Stimulated activated naive CD8-positive, alpha-beta T cell treated with anti-CD3 and anti-CD28 coated beads, Interleukin-15, amount 100 ng/mL, for 72 hours (primary cell): ENCODE results near the gene MBNL1.
"Not testable (repeated sequence)": the region's sequence is repeated elsewhere in the genome, so short reads cannot be mapped to it uniquely, and the experiment has no call there.

Source experiments
- ATAC-seq: fragments of 150-1000 bp; cut with Tn5 transposase; 2 replicates; pipeline ENCODE4 v1.10.0; 2021; ENCODE audit warnings: mild to moderate bottlenecking, moderate library complexity
- DNase-seq, 2 donors: peaks; one replicate each; pipeline ENCODE4 v3.0.0; 2021 to 2022
- H3K27ac Mint-ChIP-seq, 2 donors: one replicate each; pipeline ENCODE4 v1.8.0; 2022; ENCODE audit warnings: mild to moderate bottlenecking in 2 of 2, mixed read lengths in 2 of 2, moderate library complexity in 2 of 2
- H3K27me3 Mint-ChIP-seq: one replicate; pipeline ENCODE4 v1.8.0; 2022; ENCODE audit warnings: mixed read lengths
- H3K4me1 Mint-ChIP-seq: one replicate; pipeline ENCODE4 v1.8.0; 2022; ENCODE audit warnings: mild to moderate bottlenecking, mixed read lengths
- H3K4me3 Mint-ChIP-seq, 2 donors: one replicate each; pipeline ENCODE4 v1.8.0; 2022; ENCODE audit warnings: mild to moderate bottlenecking in 2 of 2, mixed read lengths in 2 of 2, moderate library complexity in 1 of 2
- H3K9me3 Mint-ChIP-seq, 2 donors: one replicate each; pipeline ENCODE4 v1.8.0; 2022; ENCODE audit warnings: mixed read lengths in 2 of 2

Gene MBNL1

DNA sequence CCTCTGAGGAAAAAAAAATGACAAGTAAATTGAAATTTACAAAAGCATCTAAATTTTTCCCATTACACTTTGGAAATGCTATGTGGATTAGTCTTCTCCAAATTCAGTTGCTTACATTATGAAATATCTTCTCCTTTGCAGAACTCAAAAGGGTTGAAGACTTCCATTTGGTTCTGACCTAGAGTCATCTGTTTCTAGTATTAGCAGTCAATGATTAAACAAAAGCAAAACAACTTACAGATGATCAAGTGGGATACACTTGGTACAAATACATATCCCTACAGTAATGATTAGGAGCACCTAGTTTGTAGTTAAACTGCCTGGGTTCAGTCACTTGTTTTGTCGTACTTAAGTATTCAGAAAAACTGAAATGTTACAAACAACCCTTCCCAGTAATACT lies 136.2 kb downstream of the MBNL1 start:
- Mint-ChIP-seq H3K4me1 (peaks cover 64% of the 10 kb centered on the region), H3K4me3 (no peak overlapping the region), H3K27me3 (no peaks in the 10 kb centered on the region), H3K27ac (no peak overlapping the region), H3K9me3 (no peaks in the 10 kb centered on the region)
- ATAC-seq (no peak), DNase-seq (no peak)

DNA sequence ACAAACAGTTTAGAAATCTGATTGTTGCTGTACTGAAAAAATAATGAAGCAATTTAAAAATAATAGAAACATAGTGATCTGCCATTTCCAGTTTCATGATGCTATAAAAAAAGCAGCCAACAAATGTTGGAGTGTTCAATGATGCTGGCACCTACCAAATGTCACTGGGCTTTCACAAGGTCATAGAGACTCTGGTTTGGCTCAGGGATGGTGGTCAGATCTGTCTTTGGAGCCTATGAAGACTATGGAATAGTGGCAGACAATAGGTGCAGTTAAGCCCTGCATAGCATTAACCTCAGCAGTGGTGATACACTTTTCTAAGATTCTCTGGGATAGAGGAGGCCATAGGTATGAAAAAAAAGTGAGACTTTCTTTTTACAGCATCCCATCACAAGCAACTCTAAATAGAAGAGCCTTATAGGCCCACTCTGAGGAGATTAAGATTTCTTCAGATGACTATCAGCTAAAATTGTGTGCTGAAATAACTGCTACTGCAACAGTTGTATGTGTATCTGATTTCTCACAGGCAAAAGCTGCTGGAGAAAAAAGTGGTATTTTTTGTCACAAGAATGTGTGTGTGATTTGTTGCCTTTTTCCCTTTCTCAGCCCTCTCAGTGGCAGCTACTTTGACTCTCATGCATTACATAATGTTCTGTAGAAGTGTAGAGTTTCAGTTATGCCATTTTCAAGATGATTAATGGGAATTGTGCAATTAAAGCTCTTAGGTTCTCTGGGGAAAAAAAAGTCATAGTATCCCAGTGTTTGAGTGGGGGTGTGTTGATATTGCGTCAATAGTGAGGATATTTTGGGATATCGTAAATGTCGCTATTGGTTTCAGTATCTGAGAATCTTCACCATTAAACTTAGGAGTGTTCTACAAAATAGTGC lies 137.4 kb downstream of the MBNL1 start:
- H3K9me3 Mint-ChIP-seq, result no peaks in the 10 kb centered on the region

DNA sequence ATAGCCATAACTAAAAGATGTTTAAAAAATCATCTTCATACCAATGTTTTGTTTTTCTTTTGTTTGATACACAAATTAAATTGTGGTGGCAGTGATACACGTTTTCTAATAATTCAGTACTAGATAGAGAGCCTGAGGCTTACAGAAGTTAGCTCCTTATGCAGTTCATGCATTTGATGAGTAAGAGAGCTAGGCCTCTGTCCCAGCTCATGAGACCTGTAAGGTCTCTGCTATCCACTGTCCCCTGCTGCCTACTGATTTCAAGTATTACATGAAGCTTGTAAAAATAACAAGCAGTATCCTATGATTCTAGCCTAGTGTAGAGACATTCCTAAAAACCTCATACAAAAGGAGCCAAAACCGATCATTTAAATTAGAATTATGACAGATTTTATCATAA lies 144.5 kb downstream of the MBNL1 start:
- Mint-ChIP-seq H3K27me3 (no peaks in the 10 kb centered on the region), H3K9me3 (no peaks in the 10 kb centered on the region), H3K4me1 (peaks cover 38% of the 10 kb centered on the region), H3K4me3 (no peak overlapping the region), H3K27ac (no peak overlapping the region)
- ATAC-seq (no peak), DNase-seq (no peak)

More for the DNA sequence above, 137.4 kb downstream of the MBNL1 start:
- H3K4me1 Mint-ChIP-seq, result peaks cover 56% of the 10 kb centered on the region
- H3K27me3 Mint-ChIP-seq, result no peaks in the 10 kb centered on the region
- no peak overlapping the region for H3K27ac Mint-ChIP-seq
- ATAC-seq (no peak), DNase-seq (no peak)
- H3K4me3 Mint-ChIP-seq, result no peak overlapping the region

DNA sequence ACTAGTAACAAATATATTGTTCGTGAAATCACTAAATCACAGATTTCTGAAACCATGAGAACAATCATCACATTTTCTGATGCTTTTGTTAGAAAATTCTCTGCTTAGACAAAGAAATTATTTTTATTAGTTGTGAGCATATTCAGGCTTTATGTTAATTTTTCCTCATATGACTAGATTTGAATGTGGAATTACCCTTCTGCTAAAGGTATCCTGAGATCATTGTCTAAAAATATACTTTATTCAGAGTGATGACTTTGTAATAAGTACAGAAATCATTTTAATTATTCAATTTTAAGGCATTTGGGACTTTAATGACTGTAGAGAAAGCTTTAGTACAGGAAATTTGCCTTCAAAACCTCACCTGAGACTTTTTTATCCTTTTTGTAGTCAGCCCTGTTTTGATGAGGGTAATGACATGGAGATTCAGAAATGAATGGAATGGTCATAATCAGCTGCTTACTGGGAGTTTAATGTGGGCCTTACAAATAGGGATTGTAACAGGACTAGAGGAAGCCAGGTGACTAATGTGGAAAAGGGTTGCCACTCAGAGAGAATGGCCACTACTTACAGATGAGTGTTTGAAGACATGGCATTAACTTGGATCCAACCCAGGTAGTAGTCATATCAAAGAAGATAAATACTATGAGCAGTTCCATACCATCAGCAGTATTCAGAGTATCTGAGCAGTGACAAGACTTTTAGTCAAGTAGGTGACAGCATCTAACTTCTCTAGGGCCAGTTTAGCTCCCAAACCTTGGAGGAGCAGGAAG lies 148.3 kb downstream of the MBNL1 start:
- Mint-ChIP-seq H3K27me3 (no peaks in the 10 kb centered on the region), H3K9me3 (peaks cover 5 to 17% of the 10 kb centered on the region in 2 donors), H3K27ac (peak overlapping the region in 1 of 2 donors; percentile 48), H3K4me3 (no peak overlapping the region), H3K4me1 (peaks cover 58% of the 10 kb centered on the region)
- ATAC-seq (peak; percentile 44), DNase-seq (no peak)

DNA sequence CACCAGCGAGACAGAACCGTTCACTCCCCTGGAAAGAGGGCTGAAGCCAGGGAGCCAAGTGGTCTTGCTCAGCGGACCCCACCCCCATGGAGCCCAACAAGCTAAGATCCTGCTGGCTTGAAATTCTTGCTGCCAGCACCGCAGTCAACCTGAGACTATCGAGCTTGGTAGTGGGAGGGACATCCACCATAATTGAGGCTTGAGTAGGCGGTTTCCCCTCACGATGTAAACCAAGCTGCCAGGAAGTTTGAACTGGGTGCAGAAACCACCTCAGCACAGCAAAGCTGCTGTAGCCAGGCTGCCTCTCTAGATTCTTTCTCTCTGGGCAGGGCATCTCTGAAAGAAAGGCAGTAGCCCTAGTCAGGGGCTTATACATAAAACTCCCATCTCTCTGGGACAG lies 151.0 kb downstream of the MBNL1 start:
- peaks cover 72% of the 10 kb centered on the region for H3K4me1 Mint-ChIP-seq
- peak overlapping the region; percentile 24 to 65 for H3K4me3 Mint-ChIP-seq
- H3K27ac Mint-ChIP-seq, result peak overlapping the region; percentile 53 to 74
- no peaks in the 10 kb centered on the region for H3K27me3 Mint-ChIP-seq
- ATAC-seq, result peak; percentile 98
- peak in 1 of 2 donors; percentile 62 for DNase-seq
- H3K9me3 Mint-ChIP-seq, result peaks cover 9 to 30% of the 10 kb centered on the region in 2 donors

DNA sequence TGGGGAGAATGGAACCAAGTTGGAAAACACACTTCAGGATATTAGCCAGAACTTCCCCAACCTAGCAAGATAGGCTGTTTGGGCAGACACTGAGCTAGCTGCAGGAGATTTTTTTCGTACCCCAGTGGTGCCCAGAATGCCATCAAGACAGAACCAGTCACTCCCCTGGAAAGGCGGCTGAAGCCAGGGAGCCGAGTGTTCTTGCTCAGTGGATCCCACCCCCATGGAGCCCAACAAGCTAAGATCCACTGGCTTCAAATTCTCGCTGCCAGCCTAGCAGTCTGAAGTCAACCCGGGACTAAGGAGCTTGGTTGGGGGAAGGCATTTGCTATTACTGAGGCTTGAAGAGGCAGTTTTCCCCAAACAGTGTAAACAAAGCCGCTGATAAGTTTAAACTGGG lies 152.4 kb downstream of the MBNL1 start:
- H3K4me3 Mint-ChIP-seq, result no peak overlapping the region
- DNase-seq (no peak), ATAC-seq (no peak)
- H3K9me3 Mint-ChIP-seq, result peaks cover 9 to 30% of the 10 kb centered on the region in 2 donors
- H3K27me3 Mint-ChIP-seq, result no peaks in the 10 kb centered on the region
- peaks cover 86% of the 10 kb centered on the region for H3K4me1 Mint-ChIP-seq
- peak overlapping the region in 1 of 2 donors; percentile 90 for H3K27ac Mint-ChIP-seq

DNA sequence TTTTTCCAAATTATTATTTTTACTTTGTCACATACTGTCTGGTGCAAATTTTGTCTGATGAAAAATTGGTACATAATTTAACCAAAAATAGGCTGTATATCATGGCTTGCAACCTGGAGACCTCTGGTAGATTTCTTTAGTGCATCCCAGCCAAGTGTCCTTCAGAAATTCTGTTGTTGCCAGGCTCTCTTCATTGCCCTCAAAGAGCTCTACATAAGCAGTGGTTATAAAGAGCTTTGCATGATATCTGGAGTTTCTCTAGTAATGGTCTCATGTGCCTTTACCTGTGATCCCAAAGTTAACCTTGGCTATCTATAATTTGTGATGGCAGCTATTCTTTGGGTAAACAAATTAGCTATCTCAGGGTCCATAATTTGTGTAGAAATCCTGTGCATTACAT lies 157.7 kb downstream of the MBNL1 start:
- DNase-seq, result no peak
- Mint-ChIP-seq H3K4me3 (no peak overlapping the region), H3K27ac (no peak overlapping the region), H3K27me3 (no peaks in the 10 kb centered on the region), H3K9me3 (peaks cover 4 to 19% of the 10 kb centered on the region in 2 donors), H3K4me1 (peaks cover 84% of the 10 kb centered on the region)
- ATAC-seq, result no peak

DNA sequence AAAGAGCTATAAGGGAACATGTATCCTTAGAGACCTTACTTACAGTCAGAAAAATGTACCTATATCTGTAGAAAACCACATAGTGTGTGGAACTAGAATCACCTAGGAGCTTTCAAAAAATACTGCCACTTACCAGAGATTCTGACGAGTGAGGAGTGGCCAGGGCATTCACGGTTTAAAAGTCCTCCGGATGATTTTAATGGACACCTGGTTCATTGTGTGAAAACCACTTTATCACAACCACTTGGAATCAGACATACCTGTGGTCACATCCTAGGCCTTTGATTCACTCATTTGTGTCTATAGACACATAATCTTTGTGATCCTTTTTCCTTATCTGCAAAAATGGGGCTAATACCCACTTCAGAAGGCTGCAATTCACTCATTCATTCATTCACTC lies 159.8 kb downstream of the MBNL1 start:
- Mint-ChIP-seq H3K4me3 (no peak overlapping the region), H3K9me3 (no peaks in the 10 kb centered on the region), H3K27ac (peak overlapping the region in 1 of 2 donors; percentile 54), H3K27me3 (no peaks in the 10 kb centered on the region), H3K4me1 (peaks cover 62% of the 10 kb centered on the region)
- ATAC-seq, result no peak
- no peak for DNase-seq

DNA sequence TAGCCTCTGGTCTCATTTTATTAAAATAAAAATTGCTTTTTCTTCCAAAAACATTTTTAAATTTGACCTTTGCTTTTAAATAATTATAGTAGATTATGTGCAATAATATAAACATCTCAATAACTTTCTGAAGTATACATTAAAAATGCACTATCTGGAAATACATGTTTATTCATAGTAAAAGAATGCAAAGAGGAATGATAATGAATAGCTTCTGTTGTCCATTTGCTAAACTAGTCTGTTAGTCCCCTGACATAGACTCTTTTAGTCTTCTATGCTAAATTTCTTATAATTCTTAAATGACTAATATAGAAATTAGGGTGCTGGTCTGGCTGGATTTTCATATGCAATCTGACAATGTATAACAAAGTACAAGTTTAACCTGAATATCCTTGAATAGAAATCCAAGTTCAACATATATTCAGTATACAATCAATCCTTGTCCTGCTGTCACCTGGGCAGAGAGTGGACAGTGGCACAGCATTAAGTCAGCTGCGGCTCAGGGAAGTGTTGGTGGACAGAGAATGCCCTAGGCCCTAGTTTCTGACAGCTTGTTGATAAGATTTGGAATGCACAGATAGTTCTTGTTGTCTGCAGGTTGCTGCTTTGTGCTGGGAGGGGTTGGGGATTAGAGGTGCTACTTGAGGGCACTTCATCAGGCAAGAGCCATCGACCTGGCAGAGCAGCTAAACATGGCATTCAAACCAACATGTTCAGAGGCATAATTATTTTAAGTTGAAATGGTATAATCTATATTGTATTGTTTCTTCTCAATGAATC lies 161.7 kb downstream of the MBNL1 start:
- DNase-seq (no peak), ATAC-seq (no peak)
- Mint-ChIP-seq H3K4me3 (no peak overlapping the region), H3K4me1 (peaks cover 60% of the 10 kb centered on the region), H3K27me3 (no peaks in the 10 kb centered on the region), H3K27ac (peak overlapping the region; percentile 5 to 96), H3K9me3 (peaks cover 5 to 6% of the 10 kb centered on the region in 2 donors)

DNA sequence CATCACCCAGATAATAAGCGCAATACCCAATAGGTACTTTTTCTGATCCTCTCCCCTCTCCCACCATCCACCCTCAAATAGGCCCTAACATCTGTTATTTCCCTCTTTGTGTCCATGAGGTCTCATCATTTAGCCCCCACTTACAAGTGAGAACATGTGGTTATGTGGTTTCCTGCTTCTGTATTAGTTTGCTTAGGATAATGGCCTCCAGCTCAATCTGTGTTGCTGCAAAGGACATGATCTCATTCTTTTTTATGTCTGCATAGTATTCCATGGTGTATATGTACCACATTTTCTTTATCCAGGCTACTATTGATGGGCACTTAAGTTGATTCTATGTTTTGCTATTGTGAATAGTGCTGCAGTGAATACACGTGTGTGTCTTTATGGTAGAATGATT lies 165.4 kb downstream of the MBNL1 start:
- H3K4me3 Mint-ChIP-seq, result peak overlapping the region in 1 of 2 donors; percentile 2
- peak overlapping the region in 1 of 2 donors; percentile 22 for H3K27ac Mint-ChIP-seq
- ATAC-seq (peak; percentile 40), DNase-seq (no peak)
- no peaks in the 10 kb centered on the region for H3K27me3 Mint-ChIP-seq
- H3K9me3 Mint-ChIP-seq, result peaks cover 5 to 6% of the 10 kb centered on the region in 2 donors
- H3K4me1 Mint-ChIP-seq, result peaks cover 62% of the 10 kb centered on the region

DNA sequence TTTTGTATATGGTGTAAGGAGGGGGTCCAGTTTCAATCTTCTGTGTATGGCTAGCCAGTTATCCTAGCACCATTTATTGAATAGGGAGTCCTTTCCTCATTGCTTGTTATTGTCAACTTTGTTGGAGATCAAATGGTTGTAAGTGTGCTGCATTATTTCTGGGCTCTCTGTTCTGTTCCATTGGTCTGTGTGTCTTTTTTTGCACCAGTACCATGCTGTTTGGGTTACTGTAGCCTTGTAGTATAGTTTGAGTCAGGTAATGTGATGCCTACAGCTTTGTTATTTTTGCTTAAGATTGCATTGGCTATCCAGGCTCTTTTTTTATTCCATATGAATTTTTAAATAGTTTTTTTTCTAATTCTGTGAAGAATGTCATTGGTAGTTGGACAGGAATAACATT lies 166.5 kb downstream of the MBNL1 start:
- ATAC-seq, H3K4me3 Mint-ChIP-seq, H3K27ac Mint-ChIP-seq, H3K27me3 Mint-ChIP-seq, DNase-seq, H3K9me3 Mint-ChIP-seq: not testable (repeated sequence)
- H3K4me1 Mint-ChIP-seq, result peaks cover 64% of the 10 kb centered on the region

DNA sequence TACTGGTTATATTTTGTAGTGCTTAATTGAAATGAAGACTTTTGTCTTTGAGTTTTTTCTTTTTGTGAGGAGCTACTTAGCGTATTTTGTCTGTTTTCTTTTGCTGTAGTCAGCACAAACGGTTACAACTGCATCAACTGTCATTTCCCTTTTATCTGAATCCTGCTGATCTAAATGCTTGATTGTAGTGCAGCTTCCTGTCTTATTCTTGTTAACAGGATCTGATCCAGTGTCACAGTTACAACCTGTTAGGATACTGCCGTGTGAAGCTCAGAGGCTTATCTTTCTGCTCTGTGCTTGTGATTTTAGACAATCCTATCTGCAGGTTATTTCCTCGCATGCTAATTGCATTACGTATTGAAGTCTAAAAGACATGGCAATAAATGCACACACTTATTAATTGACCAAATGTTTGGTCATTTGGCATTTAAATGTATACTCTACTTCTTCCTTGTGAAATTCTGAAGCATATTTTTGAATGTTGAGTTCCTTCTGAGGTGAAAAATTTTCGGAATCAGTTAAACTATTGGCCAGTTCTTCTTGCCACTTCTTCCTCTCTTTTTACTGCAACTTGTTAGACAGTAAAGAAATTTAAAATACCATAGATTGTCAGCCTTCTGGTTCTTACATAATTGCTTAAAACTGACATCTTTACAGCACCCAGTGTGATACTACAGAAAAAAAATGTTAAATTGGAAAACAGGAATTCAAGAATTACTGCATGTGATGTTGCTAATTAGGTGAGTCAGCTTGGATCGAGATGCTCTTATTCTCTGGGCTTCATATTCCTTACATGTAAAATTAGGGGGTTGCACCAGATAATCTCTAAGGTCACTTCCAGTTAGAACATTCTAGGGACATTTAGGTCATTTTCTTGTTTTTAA lies 168.2 kb downstream of the MBNL1 start:
- peaks cover 63% of the 10 kb centered on the region for H3K4me1 Mint-ChIP-seq
- H3K4me3 Mint-ChIP-seq, result no peak overlapping the region
- H3K27me3 Mint-ChIP-seq, result no peaks in the 10 kb centered on the region
- ATAC-seq, result no peak
- no peak for DNase-seq
- peaks cover 5 to 6% of the 10 kb centered on the region in 2 donors for H3K9me3 Mint-ChIP-seq
- peak overlapping the region; percentile 19 to 74 for H3K27ac Mint-ChIP-seq

DNA sequence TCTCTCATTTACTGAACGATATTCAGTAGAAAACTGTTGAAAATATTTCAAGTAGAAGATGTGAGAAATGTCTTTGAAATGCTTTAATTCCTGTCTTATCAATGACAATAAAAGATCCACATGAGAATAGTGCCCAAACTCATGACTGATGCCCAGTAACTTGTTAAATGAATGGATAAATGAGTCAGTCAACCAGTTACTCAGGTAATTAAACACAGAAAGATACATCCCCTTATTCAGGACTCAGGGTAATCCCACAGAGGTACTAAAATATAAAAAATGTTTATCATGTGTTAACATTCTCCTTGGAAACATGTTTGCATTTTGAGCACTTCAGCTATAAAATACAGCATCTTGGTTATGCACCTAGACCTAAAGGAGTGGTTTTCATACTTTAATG lies 169.5 kb downstream of the MBNL1 start:
- peaks cover 5 to 6% of the 10 kb centered on the region in 2 donors for H3K9me3 Mint-ChIP-seq
- no peak overlapping the region for H3K4me3 Mint-ChIP-seq
- no peak for ATAC-seq
- no peaks in the 10 kb centered on the region for H3K27me3 Mint-ChIP-seq
- H3K27ac Mint-ChIP-seq, result no peak overlapping the region
- no peak for DNase-seq
- peaks cover 72% of the 10 kb centered on the region for H3K4me1 Mint-ChIP-seq

DNA sequence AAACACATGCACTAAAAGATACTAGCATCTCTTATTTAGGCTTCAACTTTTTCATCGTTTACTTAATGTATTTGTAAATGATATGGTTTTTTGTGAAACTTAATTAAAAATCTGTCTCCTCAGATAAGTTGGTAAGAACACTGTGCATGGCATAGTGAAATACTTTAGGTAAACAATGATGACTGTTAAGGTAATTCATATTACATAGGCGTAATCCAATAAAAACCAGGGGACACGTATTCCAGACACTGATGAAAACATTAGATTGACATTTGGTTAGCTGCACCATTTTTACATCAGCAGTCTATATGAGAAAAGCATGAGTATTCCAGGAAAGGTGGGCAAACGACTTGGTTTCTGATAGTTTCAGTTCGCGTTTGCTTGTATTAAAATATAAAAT lies 170.0 kb downstream of the MBNL1 start:
- DNase-seq, result no peak

More for the DNA sequence above, 170.0 kb downstream of the MBNL1 start:
- H3K27ac Mint-ChIP-seq, result peak overlapping the region in 1 of 2 donors; percentile 21
- no peaks in the 10 kb centered on the region for H3K27me3 Mint-ChIP-seq
- no peak for ATAC-seq
- peaks cover 74% of the 10 kb centered on the region for H3K4me1 Mint-ChIP-seq
- no peak overlapping the region for H3K4me3 Mint-ChIP-seq
- H3K9me3 Mint-ChIP-seq, result peaks cover 5 to 6% of the 10 kb centered on the region in 2 donors
